ENCODE results near the gene SSBP3. TPM values are rescaled to one million over a fixed set of nuclear protein-coding genes. Genes with fewer than 3 reads are reported as not detected.
"Not testable (repeated sequence)": the region's sequence is repeated elsewhere in the genome, so short reads cannot be mapped to it uniquely, and the experiment has no call there.

The SSBP3 gene
- total RNA-seq, 1 experiment from 2014 or later: 26.5 TPM

GRCh38 chr1:54391450-54392209 is 14.6 kb downstream of the SSBP3 start:
- Histone ChIP-seq H3F3A (ENCODE audit: insufficient read depth, low read depth) (no peaks in the 10 kb centered on the region), H4K20me1 (ENCODE audit: insufficient read depth) (no peaks in the 10 kb centered on the region), H3K4me2 (no peak overlapping the region), H3K4me1 (replicated peaks; ENCODE audit: insufficient read depth) (no peaks in the 10 kb centered on the region), H3K79me2 (ENCODE audit: low read depth) (no peaks in the 10 kb centered on the region), H3K27ac (no peak overlapping the region), H2AFZ (no peak overlapping the region), H3K9me3 (ENCODE audit: insufficient read depth, low read depth) (no peaks in the 10 kb centered on the region), H3K27me3 (ENCODE audit: insufficient read depth, low read depth) (no peaks in the 10 kb centered on the region), H3K9me2 (ENCODE audit: insufficient read depth) (no peaks in the 10 kb centered on the region), H3K36me3 (ENCODE audit: low read depth) (no peaks in the 10 kb centered on the region), H3K4me3 (no peak overlapping the region)
- BruUV-seq (replicated peaks): no TSS peak
- TF ChIP-seq CTCF (conservative IDR thresholded peaks at IDR 0.05): no peak
- TF ChIP-seq EZH2 (IDR thresholded peaks at IDR 0.05; ENCODE audit: low read depth): no peak
- CTCF ChIA-PET: interaction anchor here (0.5 kb wide), 1 partner anchor 13 kb away, joined by 3 read pairs; no protein-coding TSS in a partner anchor
- intact Hi-C loops (cut with micrococcal nuclease; ENCODE audit: unreplicated experiment): no loop called here
- POLR2A ChIA-PET (ENCODE audit: unreplicated experiment): interaction anchor here (0.5 kb wide), 1 partner anchor 57 kb away, joined by 12 read pairs; no protein-coding TSS in a partner anchor
- no peak for DNase-seq

GRCh38 chr1:54390655-54391054 is 15.5 kb downstream of the SSBP3 start:
- H3K36me3 ChIP-seq (ENCODE audit: low read depth): no peaks in the 10 kb centered on the region
- H3K4me2 ChIP-seq: no peak overlapping the region
- H3K27me3 ChIP-seq (ENCODE audit: insufficient read depth, low read depth): no peaks in the 10 kb centered on the region
- H2AFZ ChIP-seq: no peak overlapping the region
- ChIA-PET POLR2A (ENCODE audit: unreplicated experiment) (no interaction called here), CTCF (interaction anchor here (0.7 kb wide), 1 partner anchor 374 kb away, joined by 4 read pairs; no protein-coding TSS in a partner anchor)
- H3K27ac ChIP-seq: no peak overlapping the region
- no TSS peak for BruUV-seq (replicated peaks)
- intact Hi-C loops (cut with micrococcal nuclease; ENCODE audit: unreplicated experiment): no loop called here
- TF ChIP-seq CTCF (conservative IDR thresholded peaks at IDR 0.05) (no peak), EZH2 (IDR thresholded peaks at IDR 0.05; ENCODE audit: low read depth) (no peak)
- no peak overlapping the region for H3K4me3 ChIP-seq
- no peaks in the 10 kb centered on the region for H3K9me2 ChIP-seq (ENCODE audit: insufficient read depth)
- no peaks in the 10 kb centered on the region for H3K79me2 ChIP-seq (ENCODE audit: low read depth)
- no peaks in the 10 kb centered on the region for H3K4me1 ChIP-seq (replicated peaks; ENCODE audit: insufficient read depth)
- DNase-seq: no peak
- H3K9me3 ChIP-seq (ENCODE audit: insufficient read depth, low read depth): no peaks in the 10 kb centered on the region
- no peaks in the 10 kb centered on the region for H4K20me1 ChIP-seq (ENCODE audit: insufficient read depth)
- no peaks in the 10 kb centered on the region for H3F3A ChIP-seq (ENCODE audit: insufficient read depth, low read depth)

- BruUV-seq (replicated peaks); CTCF ChIA-PET; H2AFZ ChIP-seq; H3F3A ChIP-seq (ENCODE audit: insufficient read depth, low read depth); DNase-seq; H3K79me2 ChIP-seq (ENCODE audit: low read depth); H3K27me3 ChIP-seq (ENCODE audit: insufficient read depth, low read depth); H3K27ac ChIP-seq; H3K9me3 ChIP-seq (ENCODE audit: insufficient read depth, low read depth); H3K4me3 ChIP-seq; H3K4me2 ChIP-seq; H3K4me1 ChIP-seq (replicated peaks; ENCODE audit: insufficient read depth); H3K36me3 ChIP-seq (ENCODE audit: low read depth); H3K9me2 ChIP-seq (ENCODE audit: insufficient read depth); POLR2A ChIA-PET (ENCODE audit: unreplicated experiment); H4K20me1 ChIP-seq (ENCODE audit: insufficient read depth); intact Hi-C loops (cut with micrococcal nuclease; ENCODE audit: unreplicated experiment): not testable (repeated sequence)
Measured at GRCh38 chr1:54389608-54390007, 16.6 kb downstream of the SSBP3 start.

GRCh38 chr1:54387419-54387818 is 18.8 kb downstream of the SSBP3 start:
- no peaks in the 10 kb centered on the region for H3K36me3 ChIP-seq (ENCODE audit: low read depth)
- TF ChIP-seq EZH2 (IDR thresholded peaks at IDR 0.05; ENCODE audit: low read depth) (no peak), CTCF (conservative IDR thresholded peaks at IDR 0.05) (no peak)
- intact Hi-C loops (cut with micrococcal nuclease; ENCODE audit: unreplicated experiment): no loop called here
- H4K20me1 ChIP-seq (ENCODE audit: insufficient read depth): no peaks in the 10 kb centered on the region
- H3F3A ChIP-seq (ENCODE audit: insufficient read depth, low read depth): no peaks in the 10 kb centered on the region
- no peak overlapping the region for H3K4me3 ChIP-seq
- no peaks in the 10 kb centered on the region for H3K4me1 ChIP-seq (replicated peaks; ENCODE audit: insufficient read depth)
- H3K27me3 ChIP-seq (ENCODE audit: insufficient read depth, low read depth): no peaks in the 10 kb centered on the region
- ChIA-PET CTCF (no interaction called here), POLR2A (ENCODE audit: unreplicated experiment) (no interaction called here)
- H3K4me2 ChIP-seq: no peak overlapping the region
- DNase-seq: no peak
- H3K9me3 ChIP-seq (ENCODE audit: insufficient read depth, low read depth): no peaks in the 10 kb centered on the region
- H2AFZ ChIP-seq: no peak overlapping the region
- no peak overlapping the region for H3K27ac ChIP-seq
- H3K79me2 ChIP-seq (ENCODE audit: low read depth): no peaks in the 10 kb centered on the region
- no peaks in the 10 kb centered on the region for H3K9me2 ChIP-seq (ENCODE audit: insufficient read depth)
- BruUV-seq (replicated peaks): no TSS peak
